HG03045 (cell line): ENCODE data around the gene BANF1.

ENCODE experiments used
- ATAC-seq: cut with Tn5 transposase; IDR thresholded peaks from one replicate; pipeline ENCODE4 v1.9.1; 2021; ENCODE audit warnings: mild to moderate bottlenecking, moderate library complexity; ENCODE audit not compliant: unreplicated experiment

BANF1 gene

GRCh38 chr11:66001942-66002647 is at the start of gene BANF1, which contains the start of gene EIF1AD:
Gene BANF1 (plus strand): TSS chr11:66002503. CDS start chr11:66003251, 748 bp downstream.
Gene EIF1AD (minus strand): TSS chr11:66002157. CDS start chr11:66000389, 1,768 bp downstream.
- peak; percentile 70 for ATAC-seq

GRCh38 chr11:65953471-65953870 is 48.8 kb upstream of the BANF1 start:
- ATAC-seq, result no peak

- no peak for ATAC-seq
Measured at GRCh38 chr11:65954771-65955170, 47.5 kb upstream of the BANF1 start.

- no peak for ATAC-seq
Measured at GRCh38 chr11:65958291-65958690, 44.0 kb upstream of the BANF1 start.

- ATAC-seq, result no peak
Measured at GRCh38 chr11:65958774-65959420, 43.4 kb upstream of the BANF1 start.

- ATAC-seq, result no peak
Measured at GRCh38 chr11:65960824-65961266, 41.5 kb upstream of the BANF1 start.

GRCh38 chr11:65961267-65962140 is 40.8 kb upstream of the BANF1 start, which contains the start of gene SART1:
Gene SART1 (plus strand): TSS chr11:65961734. CDS start chr11:65961781, 47 bp downstream.
- peak; percentile 84 for ATAC-seq

- ATAC-seq, result no peak
Measured at GRCh38 chr11:65962141-65962564, 40.1 kb upstream of the BANF1 start.

GRCh38 chr11:65964906-65965305 is 37.4 kb upstream of the BANF1 start:
- no peak for ATAC-seq

GRCh38 chr11:65965986-65966762 is 36.1 kb upstream of the BANF1 start:
- no peak for ATAC-seq

GRCh38 chr11:65967329-65967934 is 34.9 kb upstream of the BANF1 start:
- no peak for ATAC-seq

- no peak for ATAC-seq
Measured at GRCh38 chr11:65968600-65969482, 33.5 kb upstream of the BANF1 start.

- no peak for ATAC-seq
Measured at GRCh38 chr11:65972116-65972515, 30.2 kb upstream of the BANF1 start.

GRCh38 chr11:65973439-65974110 is 28.7 kb upstream of the BANF1 start:
- no peak for ATAC-seq

GRCh38 chr11:65975771-65976170 is 26.5 kb upstream of the BANF1 start:
- ATAC-seq, result no peak

GRCh38 chr11:65976216-65977176 is 25.8 kb upstream of the BANF1 start:
- no peak for ATAC-seq

GRCh38 chr11:65977621-65978390 is 24.5 kb upstream of the BANF1 start:
- no peak for ATAC-seq
